Psoas muscle (tissue), 8 donors: ENCODE measurements around the gene MRPL49. TPM values are rescaled to one million over a fixed set of nuclear protein-coding genes. Genes with fewer than 3 reads are reported as not detected.

Experiments used
- ATAC-seq, 4 donors: fragments of 200-7000 bp; cut with Tn5 transposase; one replicate each; pipeline ENCODE4 v1.9.1; 2020; ENCODE audit warnings: moderate library complexity in 3 of 4, mild to moderate bottlenecking in 2 of 4
- DNase-seq, 2 donors: peaks; one replicate each; pipeline ENCODE4 v3.0.0-alpha.2; 2020
- H3K27ac ChIP-seq: fragments of 200-600 bp; one replicate; pipeline ENCODE4 v1.8.0; 2022
- H3K27me3 ChIP-seq, 3 donors: fragments of 200-600 bp in 1 of 3; one replicate each; pipeline versions ENCODE4 v1.6.1 to v1.8.0; 2013 to 2022; ENCODE audit warnings: low read length in 2 of 3, mild to moderate bottlenecking in 2 of 3, moderate library complexity in 1 of 3; ENCODE audit not compliant: insufficient read depth in 3 of 3
- H3K36me3 ChIP-seq, 2 donors: fragments of 200-600 bp in 1 of 2; one replicate each; pipeline versions ENCODE4 v1.6.1 to v1.8.0; 2013 to 2022; ENCODE audit warnings: low read depth in 1 of 2, mild to moderate bottlenecking in 1 of 2, moderate library complexity in 1 of 2; ENCODE audit not compliant: insufficient read depth in 1 of 2
- H3K4me1 ChIP-seq: fragments of 200-600 bp; one replicate; pipeline ENCODE4 v1.8.0; 2022
- H3K4me3 ChIP-seq: fragments of 200-600 bp; one replicate; pipeline ENCODE4 v1.8.0; 2022; ENCODE audit warnings: mild to moderate bottlenecking
- H3K9me3 ChIP-seq: fragments of 200-600 bp; one replicate; pipeline ENCODE4 v1.8.0; 2022
- WGBS, 3 donors: extraction: QIAGEN DNeasy Blood & Tissue Kit; methylation state at CpG; one replicate each; pipeline versions ENCODE4 v1.1.6 to v1.1.7; 2013; 5-methylcytosine and 5-hydroxymethylcytosine counted together
- intact Hi-C, 2 donors: fragments of 100-400 bp; cut with DNase I; formaldehyde crosslinking; loops; one replicate each; pipeline versions ENCODE4 v1.11.0 to v1.14.2; 2022
- polyA plus RNA-seq, 3 donors: library from polyadenylated mRNA; stranded (reverse); fragments of 200-250 nt; gene quantifications; one replicate each; pipeline ENCODE4 v1.2.3, GENCODE V29; 2013
- total RNA-seq, 4 donors: library from RNA; stranded (reverse); fragmentation: NEBNext Ultra II Directional in 2 of 4; extraction: Animal tissue kit (Norgen Biotek cat#: 25700) in 2 of 4; gene quantifications; one replicate each; pipeline versions ENCODE4 v1.2.1 to v1.2.4, GENCODE V29; 2021 to 2023
- TF ChIP-seq, protein P1 (sequence below): fragments of 200-600 bp; IDR thresholded peaks from one replicate; pipeline ENCODE4 v1.8.0; 2022; ENCODE audit warnings: antibody characterized with exemption
- donor health status: healthy with polysubstance abuse.
- donor health status: DM: no; HTN: no; CAD: no; lungs with moderate emphysema.
- donor health status: Bipolar disorder and iron deficiency.
- donor health status: healthy.
- donor health status: DM: yes; HTN: yes; CAD: no.
- donor health status: DM: no; HTN: no; CAD: no.
- donor health status: DM: no; HTN: no; CAD: no.
- donor health status: DM: yes; HTN: yes; CAD: no.

Gene MRPL49
- total and polyA plus RNA-seq, 7 donors, result 29.0 to 54.1 (median 32.9) TPM

DNA sequence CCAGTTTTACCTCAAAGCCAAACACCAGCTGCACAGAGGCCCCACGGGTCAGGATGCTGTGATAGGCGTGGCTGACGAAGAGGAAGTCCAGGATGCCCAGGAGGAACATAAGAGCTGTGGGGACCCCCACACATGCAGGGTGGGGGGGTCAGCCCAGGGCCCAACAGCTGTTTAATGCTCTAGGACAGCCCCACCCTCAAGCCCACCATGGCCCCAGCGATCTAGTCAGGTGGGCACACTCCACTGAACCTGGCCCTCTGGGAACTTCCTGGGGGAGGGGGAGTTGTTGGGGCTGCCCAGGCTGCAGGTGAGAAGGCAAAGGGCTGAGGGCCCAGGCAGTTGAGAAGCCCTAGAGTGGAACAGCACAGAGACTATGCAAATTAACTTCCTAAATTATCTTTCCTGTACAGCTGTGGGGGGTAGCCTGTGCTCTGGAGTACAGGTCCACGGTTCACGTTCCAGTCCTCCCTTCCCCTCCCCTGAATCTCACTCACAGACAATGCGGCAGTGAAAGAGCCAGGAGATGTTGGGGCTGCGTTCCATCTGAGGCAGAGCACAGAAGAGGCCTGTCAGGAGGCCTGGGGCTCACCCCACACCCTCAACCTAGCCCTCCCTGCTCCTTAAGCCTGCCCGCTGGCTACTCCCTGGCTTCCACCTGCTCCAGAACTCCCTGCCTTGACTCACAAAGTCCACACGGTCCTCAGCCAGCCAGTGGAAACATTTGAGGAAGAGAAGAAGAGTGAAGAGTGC lies 10.3 kb downstream of the MRPL49 start:
- peak overlapping the region; percentile 96 for H3K27ac ChIP-seq
- no peak for DNase-seq
- no peaks in the 10 kb centered on the region for H3K27me3 ChIP-seq
- TF ChIP-seq, protein P1, sequence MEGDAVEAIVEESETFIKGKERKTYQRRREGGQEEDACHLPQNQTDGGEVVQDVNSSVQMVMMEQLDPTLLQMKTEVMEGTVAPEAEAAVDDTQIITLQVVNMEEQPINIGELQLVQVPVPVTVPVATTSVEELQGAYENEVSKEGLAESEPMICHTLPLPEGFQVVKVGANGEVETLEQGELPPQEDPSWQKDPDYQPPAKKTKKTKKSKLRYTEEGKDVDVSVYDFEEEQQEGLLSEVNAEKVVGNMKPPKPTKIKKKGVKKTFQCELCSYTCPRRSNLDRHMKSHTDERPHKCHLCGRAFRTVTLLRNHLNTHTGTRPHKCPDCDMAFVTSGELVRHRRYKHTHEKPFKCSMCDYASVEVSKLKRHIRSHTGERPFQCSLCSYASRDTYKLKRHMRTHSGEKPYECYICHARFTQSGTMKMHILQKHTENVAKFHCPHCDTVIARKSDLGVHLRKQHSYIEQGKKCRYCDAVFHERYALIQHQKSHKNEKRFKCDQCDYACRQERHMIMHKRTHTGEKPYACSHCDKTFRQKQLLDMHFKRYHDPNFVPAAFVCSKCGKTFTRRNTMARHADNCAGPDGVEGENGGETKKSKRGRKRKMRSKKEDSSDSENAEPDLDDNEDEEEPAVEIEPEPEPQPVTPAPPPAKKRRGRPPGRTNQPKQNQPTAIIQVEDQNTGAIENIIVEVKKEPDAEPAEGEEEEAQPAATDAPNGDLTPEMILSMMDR, result no peak
- intact Hi-C loops, result no loop called here
- ATAC-seq, result no peak
- peak overlapping the region; percentile 98 for H3K4me3 ChIP-seq
- 59 to 67% (median 64%) methylated on average over 10 of the region's 10 CpGs for WGBS, 3 donors
- H3K9me3 ChIP-seq, result no peaks in the 10 kb centered on the region
- peaks cover 30% of the 10 kb centered on the region for H3K4me1 ChIP-seq
- peaks cover 3 to 58% of the 10 kb centered on the region in 2 donors for H3K36me3 ChIP-seq

DNA sequence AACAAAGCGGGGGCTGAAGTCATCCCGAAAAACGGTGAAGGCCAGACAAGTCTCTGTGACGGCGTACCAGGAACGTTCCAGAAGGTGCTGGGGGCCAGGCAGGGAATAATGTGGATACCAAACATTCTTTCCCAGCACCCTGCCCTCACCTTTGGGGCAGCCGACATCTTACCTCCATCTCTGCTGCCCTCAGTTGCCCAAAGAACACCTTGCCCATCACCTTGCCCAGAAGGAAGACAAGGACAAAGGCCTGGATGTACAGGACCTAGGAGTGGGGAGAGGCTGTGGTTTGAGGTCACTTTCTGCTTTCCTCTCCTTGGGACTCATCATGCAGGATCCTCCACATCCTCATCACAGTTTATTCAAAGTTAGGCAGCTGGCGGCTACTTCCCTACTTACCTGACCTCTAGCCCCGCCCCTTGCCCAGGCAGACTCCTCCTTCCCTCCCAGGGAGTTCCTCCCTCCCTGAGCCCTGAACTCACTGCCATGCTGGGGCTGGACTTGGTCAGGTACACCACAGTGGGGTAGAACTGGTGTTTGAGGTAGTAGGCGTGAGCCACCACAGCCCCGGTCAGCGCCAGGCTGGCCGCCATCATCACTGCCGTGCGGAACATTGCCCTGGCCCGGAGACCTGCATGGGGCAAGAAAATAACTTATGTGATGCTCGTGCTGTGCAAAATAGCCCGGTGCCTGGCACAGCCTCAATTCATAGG lies 11.0 kb downstream of the MRPL49 start:
- no peak for DNase-seq
- Histone ChIP-seq H3K36me3 (peaks cover 3 to 51% of the 10 kb centered on the region in 2 donors), H3K9me3 (no peaks in the 10 kb centered on the region), H3K27me3 (no peaks in the 10 kb centered on the region), H3K27ac (peak overlapping the region; percentile 96), H3K4me1 (peaks cover 30% of the 10 kb centered on the region), H3K4me3 (peak overlapping the region; percentile 98)
- ATAC-seq, result no peak
- WGBS, 3 donors, result 40 to 43% (median 42%) methylated on average over 18 of the region's 18 CpGs
- TF ChIP-seq, protein P1, result no peak
- intact Hi-C loops, result no loop called here

DNA sequence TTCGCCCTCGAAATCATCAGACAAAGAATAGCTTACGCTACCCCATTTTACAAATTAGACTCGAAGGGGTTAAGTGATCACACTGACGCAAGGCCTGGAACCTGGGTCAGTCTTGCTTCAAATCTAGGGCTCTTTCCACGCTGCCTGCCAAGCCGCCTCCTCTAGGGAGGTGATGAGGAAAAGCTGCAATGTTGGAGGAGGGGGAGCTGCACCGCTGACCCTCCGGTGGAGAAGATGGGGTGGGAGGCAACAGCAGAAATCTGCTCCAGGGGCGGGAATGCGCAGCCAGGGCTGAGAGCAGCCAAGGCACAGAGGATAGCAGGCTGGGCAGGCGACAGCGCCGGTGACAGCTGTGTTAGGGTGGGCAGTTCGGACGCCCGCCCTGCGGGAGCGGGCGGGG lies 11.6 kb downstream of the MRPL49 start:
- Histone ChIP-seq H3K4me1 (peaks cover 30% of the 10 kb centered on the region), H3K27me3 (no peaks in the 10 kb centered on the region), H3K4me3 (peak overlapping the region; percentile 98), H3K27ac (peak overlapping the region; percentile 96), H3K36me3 (peaks cover 3 to 45% of the 10 kb centered on the region in 2 donors), H3K9me3 (no peaks in the 10 kb centered on the region)
- 1 to 2% (median 2%) methylated on average over 18 to 20 of the region's 20 CpGs for WGBS, 3 donors
- DNase-seq, result peak; percentile 69 to 84
- no peak for ATAC-seq
- intact Hi-C loops, result loop anchor here in 1 of 2 donors (2.0 kb wide), 1 partner anchor 47 kb away; the partner anchor contains the start of gene CAPN1
- TF ChIP-seq, protein P1, result no peak

DNA sequence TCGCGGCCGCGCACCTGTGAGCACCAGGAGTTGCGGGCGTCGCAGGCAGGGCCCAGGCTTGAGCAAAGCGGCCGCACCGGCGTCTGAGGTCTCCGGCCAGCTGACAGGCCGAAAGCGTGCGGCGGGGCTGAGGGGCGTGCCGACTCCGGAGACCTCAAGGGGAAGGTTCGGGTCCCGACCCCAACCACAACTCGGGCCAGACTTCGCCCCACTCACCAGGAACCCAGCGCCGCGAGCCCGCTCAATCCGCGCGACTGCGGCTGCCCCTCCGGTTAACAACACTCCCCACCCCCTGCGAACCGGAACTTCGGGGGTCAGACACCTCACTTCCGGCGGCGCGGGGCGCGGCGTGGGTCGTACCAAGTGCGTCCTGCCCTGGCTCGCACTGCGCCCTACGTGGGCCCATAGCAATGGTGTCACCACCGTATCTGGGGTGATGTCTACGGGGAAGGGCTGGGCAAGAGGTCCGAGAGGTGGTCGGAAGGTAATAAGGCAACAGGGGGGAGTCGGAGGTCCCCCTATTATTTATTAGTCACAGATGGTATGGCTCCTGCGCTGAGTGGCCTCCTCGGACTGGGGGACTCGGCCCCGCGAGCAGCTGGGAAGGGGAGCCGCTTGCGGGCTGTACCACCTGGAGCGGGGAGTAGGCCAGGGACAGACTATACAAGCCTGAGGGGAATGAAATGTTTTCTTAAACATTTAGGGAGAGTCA lies 12.3 kb downstream of the MRPL49 start, which contains the start of gene SYVN1:
TSS of gene SYVN1 (minus strand) at position 280 of the 712 bp plus-strand sequence. CDS start 918 bp downstream, outside the sequence.
- Histone ChIP-seq H3K27me3 (no peaks in the 10 kb centered on the region), H3K36me3 (peaks cover 3 to 38% of the 10 kb centered on the region in 2 donors), H3K4me3 (peak within 1 kb of the TSS; percentile 98), H3K4me1 (peaks cover 30% of the 10 kb centered on the region), H3K9me3 (no peaks in the 10 kb centered on the region), H3K27ac (peak within 1 kb of the TSS; percentile 96)
- intact Hi-C loops, result loop anchor here in 1 of 2 donors (2.0 kb wide), 1 partner anchor 46 kb away; the partner anchor contains the start of gene CAPN1
- ATAC-seq (peak; percentile 87 to 91 (median 90)), DNase-seq (peak; percentile 91 to 96)
- TF ChIP-seq, protein P1, result no peak
- WGBS, 3 donors, result 0 to 1% (median 1%) methylated on average over 53 to 60 of the region's 60 CpGs
